HG03064 (cell line): ENCODE results near the gene TRNP1.

ENCODE experiments used
- ATAC-seq: cut with Tn5 transposase; IDR thresholded peaks from one replicate; pipeline ENCODE4 v1.9.1; 2021; ENCODE audit warnings: low read depth; ENCODE audit not compliant: unreplicated experiment

Gene TRNP1

GRCh38 chr1:27021354-27022031 is 28.0 kb downstream of the TRNP1 start:
- no peak for ATAC-seq

- no peak for ATAC-seq
Observed at GRCh38 chr1:27025718-27026117, 32.2 kb downstream of the TRNP1 start.

- no peak for ATAC-seq
Observed at GRCh38 chr1:27026621-27027574, 33.4 kb downstream of the TRNP1 start.

- ATAC-seq = no peak
Observed at GRCh38 chr1:27027575-27028250, 34.2 kb downstream of the TRNP1 start.

GRCh38 chr1:27029517-27029916 is 36.0 kb downstream of the TRNP1 start:
- ATAC-seq = no peak

- ATAC-seq = no peak
Observed at GRCh38 chr1:27031235-27032118, 38.0 kb downstream of the TRNP1 start.

- no peak for ATAC-seq
Observed at GRCh38 chr1:27032119-27032461, 38.6 kb downstream of the TRNP1 start.

- ATAC-seq = no peak
Observed at GRCh38 chr1:27033043-27033746, 39.7 kb downstream of the TRNP1 start.

- ATAC-seq = no peak
Observed at GRCh38 chr1:27035344-27035743, 41.9 kb downstream of the TRNP1 start.

GRCh38 chr1:27036718-27037117 is 43.2 kb downstream of the TRNP1 start:
- no peak for ATAC-seq

- ATAC-seq = no peak
Observed at GRCh38 chr1:27037518-27037917, 44.0 kb downstream of the TRNP1 start.

- ATAC-seq = no peak
Observed at GRCh38 chr1:27038020-27038419, 44.5 kb downstream of the TRNP1 start.

GRCh38 chr1:27042670-27043069 is 49.2 kb downstream of the TRNP1 start:
- no peak for ATAC-seq

GRCh38 chr1:27044613-27045151 is 51.2 kb downstream of the TRNP1 start:
- ATAC-seq = no peak

- no peak for ATAC-seq
Observed at GRCh38 chr1:27045973-27046558, 52.6 kb downstream of the TRNP1 start.

GRCh38 chr1:27047914-27048313 is 54.4 kb downstream of the TRNP1 start:
- no peak for ATAC-seq

GRCh38 chr1:27049100-27049499 is 55.6 kb downstream of the TRNP1 start:
- ATAC-seq = no peak

- ATAC-seq = no peak
Observed at GRCh38 chr1:27049607-27050006, 56.1 kb downstream of the TRNP1 start.
